Esophagus squamous epithelium (tissue), 4 donors: ENCODE results near the gene JAML.

Experiments used
- CTCF ChIP-seq, 6 experiments: fragments of 450-650 bp in 4 of 6; fragments of 200-600 bp in 2 of 6; sonication (generic) in 2 of 6; IDR thresholded peaks; one replicate each; pipeline ENCODE4 v1.5.1; 2016 to 2019; ENCODE audit warnings: antibody characterized with exemption in 6 of 6, mild to moderate bottlenecking in 4 of 6, moderate library complexity in 4 of 6
- POLR2A ChIP-seq, 4 donors: fragments of 450-650 bp; IDR thresholded peaks; one replicate each; pipeline ENCODE4 v1.6.1; 2017; ENCODE audit warnings: antibody characterized with exemption in 4 of 4, mild to moderate bottlenecking in 4 of 4, moderate library complexity in 3 of 4

GRCh38 chr11:118169300-118170140 lies 55.3 kb downstream of the JAML start:
- TF ChIP-seq CTCF (IDR thresholded peaks at IDR 0.05) (no peak), POLR2A (IDR thresholded peaks at IDR 0.05) (no peak)
